ENCODE data around the gene PROSER2.

GRCh38 chr10:11870461-11870780 is 47.3 kb downstream of the PROSER2 start:
- no peak for TF ChIP-seq CTCF (optimal IDR thresholded peaks at IDR 0.05 in 1 of 3, IDR thresholded peaks at IDR 0.05 in 1 of 3, conservative IDR thresholded peaks at IDR 0.05 in 1 of 3; ENCODE audit: extremely low read depth in 1 of 3, insufficient read depth in 2 of 3, low read length in 3 of 3)
- TF ChIP-seq EZH2 (IDR thresholded peaks at IDR 0.05; ENCODE audit: low read length) = no peak
